GM12878 (cell line): Measurements from ENCODE around the gene NLRP9.

Experiments
- BRCA1 ChIP-seq: IDR thresholded peaks from 2 replicates; pipeline ENCODE4 v1.6.1; 2011; ENCODE audit warnings: low read depth, low read length, improper control_type of control experiment
- CREB1 ChIP-seq: IDR thresholded peaks from 2 replicates; pipeline ENCODE4 v1.6.1; 2012; ENCODE audit warnings: low read depth, mild to moderate bottlenecking, inconsistent platforms
- CTCF ChIP-seq, 3 experiments: IDR thresholded peaks in 2 of 3; conservative IDR thresholded peaks in 1 of 3; 2 replicates each; pipeline ENCODE4 v1.5.1; 2011; ENCODE audit warnings: low read depth in 3 of 3, low read length in 3 of 3, mild to moderate bottlenecking in 3 of 3, control low read depth in 2 of 3, moderate library complexity in 2 of 3, inconsistent platforms in 1 of 3, mixed read lengths in 1 of 3; ENCODE audit not compliant: control insufficient read depth in 2 of 3, insufficient read depth in 1 of 3; ENCODE audit errors: extremely low read depth in 1 of 3
- IRF3 ChIP-seq: fragments of 450-650 bp; IDR thresholded peaks from 2 replicates; pipeline ENCODE4 v1.6.1; 2014; ENCODE audit warnings: mild to moderate bottlenecking
- POLR2A ChIP-seq: IDR thresholded peaks from 2 replicates; pipeline ENCODE4 v1.6.1; 2011; ENCODE audit warnings: low read depth, mild to moderate bottlenecking, low read length
- RAD21 ChIP-seq: IDR thresholded peaks from 2 replicates; pipeline ENCODE4 v1.6.1; 2011; ENCODE audit warnings: mild to moderate bottlenecking, low read depth, low read length, moderate library complexity; ENCODE audit not compliant: insufficient read depth

- TF ChIP-seq RAD21 (no peak), IRF3 (no peak), CTCF (IDR thresholded peaks at IDR 0.05 in 2 of 3, conservative IDR thresholded peaks at IDR 0.05 in 1 of 3; ENCODE audit: control insufficient read depth in 2 of 3, extremely low read depth in 1 of 3, insufficient read depth in 1 of 3, low read depth in 3 of 3, low read length in 3 of 3) (no peak), BRCA1 (no peak), POLR2A (no peak), CREB1 (no peak)
Observed at GRCh38 chr19:55681131-55682092, 56.8 kb downstream of the NLRP9 start.
